K562 (cell line): ENCODE measurements around the gene NDUFB8. TPM values are rescaled to one million over a fixed set of nuclear protein-coding genes. Genes with fewer than 3 reads are reported as not detected.
A peak's percentile ranks its signal among the peaks of the same experiment; 100 is the strongest.

Experiments
- AFF1 ChIP-seq, 2 experiments: fragments of 450-650 bp; IDR thresholded peaks; 2 replicates each; pipeline ENCODE4 v1.6.1; 2018; ENCODE audit warnings: mild to moderate bottlenecking in 2 of 2, low read depth in 1 of 2; ENCODE audit not compliant: partially characterized antibody in 2 of 2
- ATF1 ChIP-seq, 2 experiments: fragments of 450-650 bp in 1 of 2; IDR thresholded peaks; 2 replicates each; pipeline ENCODE4 v1.6.1; 2016; ENCODE audit warnings: missing compliant biosample characterization in 1 of 2, missing genetic modification characterization in 1 of 2
- ATF6 ChIP-seq: sonication (generic); formaldehyde crosslinking; IDR thresholded peaks from 2 replicates; pipeline ENCODE4 v1.4.0; 2020; ENCODE audit warnings: mild to moderate bottlenecking, missing genetic modification reagents
- ATF7 ChIP-seq: fragments of 450-650 bp; IDR thresholded peaks from 2 replicates; pipeline ENCODE4 v1.7.1; 2014; ENCODE audit warnings: mild to moderate bottlenecking, moderate library complexity
- CXXC5 ChIP-seq: fragments of 250-450 bp; sonication (Bioruptor Pico); IDR thresholded peaks from 2 replicates; pipeline ENCODE4 v1.8.0; 2022; ENCODE audit warnings: inconsistent platforms, mild to moderate bottlenecking, moderate library complexity
- ETV5 ChIP-seq: sonication (generic); formaldehyde crosslinking; IDR thresholded peaks from 2 replicates; pipeline ENCODE4 v1.4.0; 2020; ENCODE audit warnings: low read depth, mild to moderate bottlenecking, missing genetic modification reagents
- FOS ChIP-seq: IDR thresholded peaks from 3 replicates; pipeline ENCODE4 v1.6.1; 2011; ENCODE audit not compliant: insufficient read length; ENCODE audit errors: extremely low read depth
- MAFG ChIP-seq: fragments of 450-650 bp; conservative IDR thresholded peaks from 2 replicates; pipeline ENCODE4 v1.6.1; 2016; ENCODE audit warnings: missing genetic modification characterization, missing compliant biosample characterization
- MYC ChIP-seq, 2 experiments: fragments of 250-450 bp in 1 of 2; sonication (Bioruptor Pico) in 1 of 2; IDR thresholded peaks; 2 replicates each; pipeline versions ENCODE4 v1.5.1 to v1.6.1; 2012 to 2021; ENCODE audit warnings: low read depth in 2 of 2, borderline replicate concordance in 1 of 2, improper control_type of control experiment in 1 of 2, low read length in 1 of 2, mild to moderate bottlenecking in 1 of 2, moderate library complexity in 1 of 2
- NFIC ChIP-seq: fragments of 450-650 bp; IDR thresholded peaks from 2 replicates; pipeline ENCODE4 v1.6.1; 2017; ENCODE audit warnings: mild to moderate bottlenecking, inconsistent platforms
- PKNOX1 ChIP-seq: fragments of 450-650 bp; IDR thresholded peaks from 2 replicates; pipeline ENCODE4 v1.6.1; 2016
- RBM17 ChIP-seq: fragments of 200-400 bp; formaldehyde crosslinking; IDR thresholded peaks from 2 replicates; pipeline ENCODE4 v1.6.1; 2017; ENCODE audit warnings: low read depth, mild to moderate bottlenecking, low read length, borderline replicate concordance
- SUPT5H ChIP-seq: fragments of 450-650 bp; IDR thresholded peaks from 2 replicates; pipeline ENCODE4 v1.6.1; 2016
- ZBTB11 ChIP-seq, 3 experiments: fragments of 200-800 bp in 1 of 3; fragments of 250-450 bp in 1 of 3; fragments of 450-650 bp in 1 of 3; sonication (Bioruptor Pico) in 1 of 3; sonication (Bioruptor generic) in 1 of 3; formaldehyde crosslinking in 1 of 3; IDR thresholded peaks; 2 replicates each; pipeline versions ENCODE4 v1.6.1 to v1.8.0; 2016 to 2022; ENCODE audit warnings: mild to moderate bottlenecking in 2 of 3, missing genetic modification characterization in 2 of 3, missing compliant biosample characterization in 1 of 3, moderate library complexity in 1 of 3
- polyA plus RNA-seq, 8 experiments: library from polyadenylated mRNA; depleted of rRNA in 4 of 8; stranded (reverse) in 5 of 8; unstranded in 3 of 8; fragments of >200 nt; fragmentation: Nextera tagmentation in 2 of 8; fragmentation: Illumina TruSeq in 1 of 8; extraction: Ambion mirVana in 2 of 8; extraction: Trizol in 1 of 8; gene quantifications; 2 replicates each; pipeline versions ENCODE4 v1.2.1 to v1.2.3, GENCODE V29; 2011 to 2014; ENCODE audit warnings: inconsistent platforms in 1 of 8, missing spikeins in 1 of 8
- total RNA-seq, 7 experiments: library from RNA; depleted of rRNA in 6 of 7; stranded (reverse); fragments of >200 nt in 6 of 7; fragmentation: Illumina TruSeq in 2 of 7; extraction: Trizol in 2 of 7; gene quantifications; 2 replicates each; pipeline versions ENCODE4 v1.2.1 to v1.2.3, GENCODE V29; 2011 to 2021; ENCODE audit warnings: low replicate concordance in 1 of 7

NDUFB8 gene
- total and polyA plus RNA-seq, 9 of the 15 experiments (the other 6 are each of a cell fraction or from before 2014, with no cell fraction given) = 131 to 360 (median 199) TPM

GRCh38 chr10:100529475-100530298 is at the start of gene NDUFB8 (continued):
- TF ChIP-seq MYC (IDR thresholded peaks at IDR 0.05; ENCODE audit: low read depth, low read length) (0 out of 2 replicates have a peak, but pooled peaks have one; percentile 24), MYC (CRISPR knock-in tag; IDR thresholded peaks at IDR 0.05; ENCODE audit: borderline replicate concordance, low read depth) (no peak), FOS (no peak), CXXC5 (0 out of 2 replicates have a peak, but pooled peaks have one; percentile 16), AFF1 (IDR thresholded peaks at IDR 0.05; ENCODE audit: low read depth in 1 of 2, partially characterized antibody in 2 of 2) (peak in 1 of 2 experiments; percentile 45), ATF6 (CRISPR knock-in tag) (0 out of 2 replicates have a peak, but pooled peaks have one; percentile 62), NFIC (peak; percentile 16; the same call in 1 of the 2 replicates), SUPT5H (peak; percentile 85), ATF7 (0 out of 2 replicates have a peak, but pooled peaks have one; percentile 59), MAFG (tag) (no peak), ZBTB11 (CRISPR knock-in tag; IDR thresholded peaks at IDR 0.05) (peak in 1 of 3 experiments; percentile 51; a peak in 1 of 6 replicates), RBM17 (no peak), ATF1 (CRISPR knock-in tag; IDR thresholded peaks at IDR 0.05) (no peak), ATF1 (tag; IDR thresholded peaks at IDR 0.05) (peak; percentile 70), PKNOX1 (peak; percentile 42), ETV5 (no peak)
